Measurements from ENCODE around the gene RXRA. TPM values are rescaled to one million over a fixed set of nuclear protein-coding genes. Genes with fewer than 3 reads are reported as not detected.

The RXRA gene
- total and polyA plus RNA-seq, 2 of the 4 experiments (the other 2 are of a cell fraction) = 7.5 to 17.9 TPM

- intact Hi-C loops (cut with micrococcal nuclease) = no loop called here
- CTCF ChIA-PET = no interaction called here
- Histone ChIP-seq H2AK5ac (ENCODE audit: low read depth, low read length) (no peak overlapping the region), H3K9ac (ENCODE audit: low read depth, low read length) (no peak overlapping the region), H4K91ac (ENCODE audit: insufficient read depth, low read depth, low read length) (no peak overlapping the region), H4K20me1 (ENCODE audit: insufficient read depth, low read length) (peaks cover 55% of the 10 kb centered on the region), H2BK15ac (ENCODE audit: low read depth, low read length) (no peak overlapping the region), H4K8ac (ENCODE audit: low read depth in 2 of 2, low read length in 2 of 2) (no peak overlapping the region), H3K4me3 (ENCODE audit: insufficient read depth, low read depth, low read length) (no peak overlapping the region), H2BK5ac (ENCODE audit: low read depth, low read length, poor library complexity, severe bottlenecking) (no peak overlapping the region), H3K23ac (ENCODE audit: low read depth, low read length) (no peak overlapping the region), H3K9me1 (ENCODE audit: insufficient read depth, low read length) (peaks cover 7% of the 10 kb centered on the region), H3K4me2 (ENCODE audit: low read depth, low read length) (no peak overlapping the region), H2AFZ (replicated peaks; ENCODE audit: low read length, poor library complexity) (no peak overlapping the region), H3K79me1 (ENCODE audit: low read depth in 1 of 2, low read length in 2 of 2) (peaks cover 15 to 39% of the 10 kb centered on the region in 2 experiments; a peak in 3 of 4 replicates), H3K56ac (ENCODE audit: extremely low read depth, insufficient read depth, low read length) (no peak overlapping the region), H2BK20ac (ENCODE audit: low read depth, low read length) (no peak overlapping the region), H2AK9ac (replicated peaks; ENCODE audit: low read depth, low read length, poor library complexity) (no peak overlapping the region), H3K36me3 (ENCODE audit: control insufficient read depth, insufficient read depth, low read length) (peaks cover 42% of the 10 kb centered on the region; the same call in 1 of the 2 replicates), H4K5ac (ENCODE audit: low read depth, low read length) (no peak overlapping the region), H2BK120ac (ENCODE audit: low read depth, low read length) (no peak overlapping the region), H3K27ac (ENCODE audit: insufficient read depth, low read length) (no peak overlapping the region), H3K27me3 (ENCODE audit: control insufficient read depth, insufficient read depth, low read length) (no peaks in the 10 kb centered on the region), H3K9me3 (ENCODE audit: control insufficient read depth, insufficient read depth, low read length) (no peaks in the 10 kb centered on the region), H3K14ac (replicated peaks; ENCODE audit: low read depth, low read length) (no peak overlapping the region), H3K4ac (ENCODE audit: low read depth, low read length) (no peak overlapping the region), H3K18ac (ENCODE audit: low read depth, low read length) (no peak overlapping the region), H3K4me1 (ENCODE audit: control insufficient read depth, insufficient read depth, low read length) (peaks cover 19% of the 10 kb centered on the region)
- WGBS, 2 experiments (ENCODE audit: extremely low coverage in 2 of 2, insufficient read length in 1 of 2) = 87% methylated on average over 9 of the region's 19 CpGs; no CpG with 5 or more reads in 1 of the 2 experiments
- ATAC-seq (ENCODE audit: low read depth) (no peak), DNase-seq (no peak)
- POLR2A ChIA-PET (ENCODE audit: unreplicated experiment) = no interaction called here
- BruUV-seq (replicated peaks) = no TSS peak
- in situ Hi-C loops (cut with MboI; ENCODE audit: low sequenced_read_pairs) = loop anchor here (25.0 kb wide), 1 partner anchor 604 kb away; no protein-coding TSS in a partner anchor
- dilution Hi-C loops (cut with HindIII; ENCODE audit: low sequenced_read_pairs, unreplicated experiment) = no loop called here
- TF ChIP-seq POLR2A (IDR thresholded peaks at IDR 0.05; ENCODE audit: low read depth, low read length) (no peak), MXI1 (IDR thresholded peaks at IDR 0.05; ENCODE audit: borderline replicate concordance, low read depth, low read length) (no peak), ELK1 (IDR thresholded peaks at IDR 0.05; ENCODE audit: borderline replicate concordance, low read depth, low read length) (no peak), USF2 (IDR thresholded peaks at IDR 0.05; ENCODE audit: low read depth, low read length) (no peak), MAFK (IDR thresholded peaks at IDR 0.05; ENCODE audit: low read depth, low read length) (no peak), FOS (IDR thresholded peaks at IDR 0.05; ENCODE audit: low read depth, low read length) (no peak)
Observed at GRCh38 chr9:134416385-134417015, 90.2 kb downstream of the RXRA start.
